ENCODE data around the gene PREB. TPM values are rescaled to one million over a fixed set of nuclear protein-coding genes. Genes with fewer than 3 reads are reported as not detected.
A peak's percentile ranks its signal among the peaks of the same experiment; 100 is the strongest.

PREB gene
- total and polyA plus RNA-seq, 4 donors, result 25.8 to 66.8 (median 43.5) TPM

- no peaks in the 10 kb centered on the region for H3K9me3 ChIP-seq (ENCODE audit: control insufficient read depth in 4 of 4, insufficient read depth in 3 of 4, low read length in 3 of 4)
- H3K27me3 ChIP-seq (ENCODE audit: control insufficient read depth in 3 of 3, insufficient read depth in 3 of 3, low read length in 2 of 3), result no peaks in the 10 kb centered on the region
- no peaks in the 10 kb centered on the region for H3K4me1 ChIP-seq (ENCODE audit: control insufficient read depth in 5 of 5, insufficient read depth in 5 of 5, low read length in 5 of 5)
- 85 to 88% methylated on average over 8 of the region's 8 CpGs for WGBS, 2 donors
- H3K27ac ChIP-seq (ENCODE audit: low read depth in 1 of 2, low read length in 1 of 2), result no peak overlapping the region
- H3K9ac ChIP-seq (ENCODE audit: insufficient read depth in 1 of 2, low read length in 2 of 2), result no peak overlapping the region
- TF ChIP-seq CTCF (IDR thresholded peaks at IDR 0.05; ENCODE audit: control extremely low read depth, extremely low read depth), result no peak
- DNase-seq (no peak), ATAC-seq (ENCODE audit: insufficient read depth, low FRiP score) (no peak)
- no peak overlapping the region for H3K4me3 ChIP-seq
- H3K36me3 ChIP-seq (ENCODE audit: control insufficient read depth in 4 of 4, insufficient read depth in 4 of 4, low read length in 4 of 4), result no peaks in the 10 kb centered on the region
Observed at GRCh38 chr2:27150639-27151230, 16.3 kb upstream of the PREB start.

DNA sequence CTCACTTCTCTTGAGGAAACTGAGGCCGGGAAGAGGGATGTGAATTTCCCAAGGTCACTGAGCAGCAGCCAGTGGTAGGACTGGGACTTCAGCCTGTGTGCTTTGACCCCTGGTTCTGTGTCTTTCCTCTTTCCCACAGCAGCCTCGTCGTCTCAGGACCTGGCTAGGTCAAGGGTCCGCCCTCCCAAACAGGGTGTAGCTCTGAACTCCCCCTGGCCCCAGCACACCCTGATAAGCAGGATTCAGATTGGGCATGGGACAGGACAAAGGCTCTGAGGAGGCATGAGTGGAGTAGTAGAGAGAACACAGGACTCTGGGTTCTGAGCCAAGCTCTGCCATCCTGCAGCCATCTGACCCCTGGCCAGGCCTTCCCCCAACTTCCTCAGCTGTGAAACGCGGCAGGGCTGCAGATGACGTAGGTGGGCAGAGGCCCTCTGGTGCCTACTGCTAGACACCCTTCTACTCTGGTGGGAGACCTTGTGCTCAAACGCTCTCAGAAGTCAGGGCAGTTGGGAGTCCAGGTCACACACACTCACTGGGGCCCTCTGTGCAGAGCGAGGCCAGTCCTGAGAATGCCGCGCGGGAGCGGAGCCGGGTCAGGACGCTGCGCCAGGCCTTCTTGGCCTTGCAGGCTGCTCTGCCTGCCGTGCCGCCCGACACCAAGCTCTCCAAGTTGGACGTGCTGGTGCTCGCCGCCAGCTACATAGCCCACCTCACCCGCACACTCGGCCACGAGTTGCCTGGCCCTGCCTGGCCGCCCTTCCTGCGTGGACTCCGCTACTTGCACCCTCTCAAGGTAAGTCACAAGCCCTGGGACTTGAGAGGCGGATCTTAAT is 15.4 kb upstream of the PREB start:
- no peak for DNase-seq

DNA sequence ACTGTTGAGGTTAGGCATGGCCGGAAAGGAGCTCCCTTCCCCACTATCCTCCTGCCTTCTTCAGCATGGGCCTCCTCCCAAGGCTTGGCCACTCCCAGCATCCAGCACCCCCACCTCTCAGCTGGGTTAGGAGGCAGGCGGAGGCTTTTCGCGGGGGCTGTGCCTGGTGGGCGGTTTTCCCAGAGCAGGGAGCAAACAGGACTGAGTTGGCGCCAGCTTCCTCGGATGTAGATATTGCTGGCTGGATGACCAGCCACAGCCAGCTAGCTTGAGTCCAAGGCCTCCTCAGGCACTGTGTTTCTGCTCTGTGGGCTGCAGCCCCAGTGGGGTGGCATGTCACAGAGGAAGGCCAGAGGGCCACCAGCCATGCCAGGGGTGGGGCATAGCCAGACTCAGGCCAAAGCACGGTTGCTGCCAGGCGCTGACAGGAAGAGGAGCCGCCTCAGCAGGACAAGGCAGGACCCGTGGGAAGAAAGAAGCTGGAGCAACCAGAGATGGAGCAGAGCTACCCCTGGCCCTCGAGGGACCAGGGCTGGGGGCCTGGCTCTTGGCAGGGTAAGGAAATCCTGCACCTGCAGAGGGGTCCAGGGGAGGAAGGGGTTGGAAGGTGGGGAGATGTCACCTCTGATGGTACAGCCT is 14.5 kb upstream of the PREB start, which contains the start of gene TCF23:
Gene TCF23, plus strand, starts transcription at position 204 of the 639 bp plus-strand sequence. Its CDS starts 130 bp downstream, at position 334.
- DNase-seq, result peak in 2 of 3 donors; percentile 37 to 42
- Histone ChIP-seq H3K9me3 (ENCODE audit: control insufficient read depth in 4 of 4, insufficient read depth in 3 of 4, low read length in 3 of 4) (no peaks in the 10 kb centered on the region), H3K9ac (ENCODE audit: insufficient read depth in 1 of 2, low read length in 2 of 2) (no peak within 1 kb of the TSS), H3K27me3 (ENCODE audit: control insufficient read depth in 3 of 3, insufficient read depth in 3 of 3, low read length in 2 of 3) (no peaks in the 10 kb centered on the region), H3K27ac (ENCODE audit: low read depth in 1 of 2, low read length in 1 of 2) (no peak within 1 kb of the TSS), H3K4me3 (no peak within 1 kb of the TSS), H3K36me3 (ENCODE audit: control insufficient read depth in 4 of 4, insufficient read depth in 4 of 4, low read length in 4 of 4) (no peaks in the 10 kb centered on the region), H3K4me1 (ENCODE audit: control insufficient read depth in 5 of 5, insufficient read depth in 5 of 5, low read length in 5 of 5) (no peaks in the 10 kb centered on the region)
- TF ChIP-seq CTCF (IDR thresholded peaks at IDR 0.05; ENCODE audit: control extremely low read depth, extremely low read depth), result no peak
- 73 to 79% methylated on average over 12 of the region's 12 CpGs for WGBS, 2 donors
- ATAC-seq (ENCODE audit: insufficient read depth, low FRiP score), result no peak

More for the DNA sequence above, 15.4 kb upstream of the PREB start:
- Histone ChIP-seq H3K4me1 (ENCODE audit: control insufficient read depth in 5 of 5, insufficient read depth in 5 of 5, low read length in 5 of 5) (no peaks in the 10 kb centered on the region), H3K36me3 (ENCODE audit: control insufficient read depth in 4 of 4, insufficient read depth in 4 of 4, low read length in 4 of 4) (no peaks in the 10 kb centered on the region), H3K27ac (ENCODE audit: low read depth in 1 of 2, low read length in 1 of 2) (no peak overlapping the region), H3K27me3 (ENCODE audit: control insufficient read depth in 3 of 3, insufficient read depth in 3 of 3, low read length in 2 of 3) (no peaks in the 10 kb centered on the region), H3K4me3 (no peak overlapping the region), H3K9me3 (ENCODE audit: control insufficient read depth in 4 of 4, insufficient read depth in 3 of 4, low read length in 3 of 4) (no peaks in the 10 kb centered on the region), H3K9ac (ENCODE audit: insufficient read depth in 1 of 2, low read length in 2 of 2) (no peak overlapping the region)
- ATAC-seq (ENCODE audit: insufficient read depth, low FRiP score), result no peak
- 87 to 92% methylated on average over 28 to 29 of the region's 29 CpGs for WGBS, 2 donors
- no peak for TF ChIP-seq CTCF (IDR thresholded peaks at IDR 0.05; ENCODE audit: control extremely low read depth, extremely low read depth)

All from lung (tissue), 12 donors.